ENCODE measurements around the gene ARFIP1. TPM values are rescaled to one million over a fixed set of nuclear protein-coding genes. Genes with fewer than 3 reads are reported as not detected.

Gene ARFIP1
- total RNA-seq, 4 donors from 2014 or later = 34.3 to 45.1 (median 42.1) TPM

DNA sequence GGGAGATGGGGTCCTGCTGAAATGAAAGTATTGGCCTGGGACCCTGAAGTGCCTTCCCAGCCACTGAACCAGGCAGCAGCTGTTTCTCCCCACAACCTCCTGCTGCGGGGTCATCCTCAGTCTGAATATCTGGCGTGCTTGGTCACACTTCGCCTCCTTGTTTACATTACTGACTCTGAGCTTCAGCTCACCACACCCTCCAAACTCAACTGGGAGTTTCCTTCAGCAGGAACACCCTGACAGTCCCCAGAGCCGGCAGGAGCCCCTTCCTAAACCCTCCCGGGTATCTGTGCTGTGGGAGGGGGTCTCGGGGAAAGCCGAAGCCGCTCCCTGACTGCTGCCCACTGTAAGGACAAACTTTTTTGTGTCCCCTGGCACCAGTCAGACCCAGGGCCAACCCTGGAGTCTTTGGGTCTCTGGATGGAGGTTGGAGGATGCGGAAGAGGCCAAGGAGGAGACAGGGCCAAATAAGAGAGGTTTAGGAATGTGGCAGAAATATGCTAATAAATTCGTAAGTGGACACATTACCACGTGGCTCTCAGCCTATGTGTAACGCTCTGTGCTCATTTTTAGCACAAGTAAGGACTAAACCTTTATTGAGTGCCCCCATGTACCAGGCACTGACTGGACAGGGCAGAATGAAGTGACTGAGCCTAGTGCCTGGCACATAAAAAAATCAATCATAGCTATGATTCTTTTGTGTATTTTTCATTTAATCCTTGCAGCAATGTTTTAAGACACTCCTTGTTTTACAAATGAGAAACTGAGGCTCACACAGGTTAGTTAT lies 177.1 kb downstream of the ARFIP1 start:
- Histone ChIP-seq H3K36me3 (peaks cover 5 to 14% of the 10 kb centered on the region in 2 donors), H3K27me3 (no peaks in the 10 kb centered on the region), H3K4me3 (replicated peaks in 1 of 3) (no peak overlapping the region), H3K27ac (peak overlapping the region; percentile 47 to 65 (median 59)), H3K4me1 (peaks cover 23 to 33% of the 10 kb centered on the region in 2 donors), H3K9me3 (no peaks in the 10 kb centered on the region)
- no peak for TF ChIP-seq POLR2A (IDR thresholded peaks at IDR 0.05)
- TF ChIP-seq, protein P1, sequence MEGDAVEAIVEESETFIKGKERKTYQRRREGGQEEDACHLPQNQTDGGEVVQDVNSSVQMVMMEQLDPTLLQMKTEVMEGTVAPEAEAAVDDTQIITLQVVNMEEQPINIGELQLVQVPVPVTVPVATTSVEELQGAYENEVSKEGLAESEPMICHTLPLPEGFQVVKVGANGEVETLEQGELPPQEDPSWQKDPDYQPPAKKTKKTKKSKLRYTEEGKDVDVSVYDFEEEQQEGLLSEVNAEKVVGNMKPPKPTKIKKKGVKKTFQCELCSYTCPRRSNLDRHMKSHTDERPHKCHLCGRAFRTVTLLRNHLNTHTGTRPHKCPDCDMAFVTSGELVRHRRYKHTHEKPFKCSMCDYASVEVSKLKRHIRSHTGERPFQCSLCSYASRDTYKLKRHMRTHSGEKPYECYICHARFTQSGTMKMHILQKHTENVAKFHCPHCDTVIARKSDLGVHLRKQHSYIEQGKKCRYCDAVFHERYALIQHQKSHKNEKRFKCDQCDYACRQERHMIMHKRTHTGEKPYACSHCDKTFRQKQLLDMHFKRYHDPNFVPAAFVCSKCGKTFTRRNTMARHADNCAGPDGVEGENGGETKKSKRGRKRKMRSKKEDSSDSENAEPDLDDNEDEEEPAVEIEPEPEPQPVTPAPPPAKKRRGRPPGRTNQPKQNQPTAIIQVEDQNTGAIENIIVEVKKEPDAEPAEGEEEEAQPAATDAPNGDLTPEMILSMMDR (IDR thresholded peaks at IDR 0.05) = no peak
- intact Hi-C loops (cut with DNase I) = no loop called here
- peak; percentile 71 to 72 for DNase-seq
- WGBS, 2 donors = 50 to 68% methylated on average over 11 to 12 of the region's 12 CpGs

DNA sequence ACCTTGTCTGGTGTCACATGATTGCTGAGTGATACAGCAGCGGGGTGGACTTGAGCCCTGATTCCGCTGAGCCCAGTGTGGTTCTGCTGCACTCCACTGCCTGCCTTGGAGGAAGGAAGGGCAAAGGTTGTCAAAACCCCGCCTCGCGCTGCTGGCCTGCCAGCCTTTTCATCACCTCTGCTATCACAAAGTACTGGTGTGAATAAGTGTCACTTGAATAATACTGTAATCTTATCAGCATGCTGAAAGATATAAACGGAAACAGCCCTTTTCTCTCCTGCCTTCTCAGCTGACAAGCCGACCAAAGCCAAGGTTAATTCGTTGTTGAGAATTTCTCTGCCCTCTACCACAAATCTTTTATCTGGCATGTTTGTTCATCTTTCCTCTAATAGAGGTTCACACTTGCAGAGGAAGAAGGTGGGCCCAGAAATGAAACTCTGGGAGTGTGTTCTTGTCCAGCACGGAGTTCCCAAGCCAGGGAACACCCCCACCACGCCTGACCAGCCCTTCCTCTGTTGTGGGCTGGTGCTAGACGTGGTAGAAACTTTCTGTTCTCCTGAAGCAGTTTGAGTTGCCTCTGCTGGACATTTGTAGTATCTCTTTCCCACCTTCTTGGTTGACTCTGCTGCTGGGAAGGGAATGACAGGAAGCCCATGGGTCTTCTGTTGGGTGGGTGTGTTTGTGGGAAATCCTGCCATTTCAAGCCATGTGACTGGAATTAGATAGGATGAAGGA lies 177.8 kb downstream of the ARFIP1 start:
- H3K27me3 ChIP-seq = no peaks in the 10 kb centered on the region
- intact Hi-C loops (cut with DNase I) = no loop called here
- peak; percentile 47 to 56 for DNase-seq
- peaks cover 5 to 14% of the 10 kb centered on the region in 2 donors for H3K36me3 ChIP-seq
- TF ChIP-seq, protein P1 (IDR thresholded peaks at IDR 0.05) = peak in 2 of 6 experiments; percentile 29 to 46
- TF ChIP-seq POLR2A (IDR thresholded peaks at IDR 0.05) = no peak
- H3K27ac ChIP-seq = peak overlapping the region; percentile 43 to 65 (median 59)
- no peak overlapping the region for H3K4me3 ChIP-seq (replicated peaks in 1 of 3)
- H3K9me3 ChIP-seq = no peaks in the 10 kb centered on the region
- WGBS, 2 donors = 49 to 56% methylated on average over 11 of the region's 11 CpGs
- H3K4me1 ChIP-seq = peaks cover 23 to 33% of the 10 kb centered on the region in 2 donors

GRCh38 chr4:152959080-152959479 lies 179.3 kb downstream of the ARFIP1 start:
- peak overlapping the region in 1 of 3 donors; percentile 59 for H3K27ac ChIP-seq

GRCh38 chr4:152960082-152960481 lies 180.3 kb downstream of the ARFIP1 start:
- H3K27ac ChIP-seq = no peak overlapping the region
- DNase-seq = no peak
- H3K36me3 ChIP-seq = peaks cover 13 to 22% of the 10 kb centered on the region in 2 donors
- H3K9me3 ChIP-seq = no peaks in the 10 kb centered on the region
- H3K27me3 ChIP-seq = no peaks in the 10 kb centered on the region
- TF ChIP-seq POLR2A (IDR thresholded peaks at IDR 0.05) = no peak
- TF ChIP-seq, protein P1 (IDR thresholded peaks at IDR 0.05) = no peak
- WGBS, 2 donors = 94 to 97% methylated on average over 3 of the region's 3 CpGs
- peaks cover 23 to 33% of the 10 kb centered on the region in 2 donors for H3K4me1 ChIP-seq
- intact Hi-C loops (cut with DNase I) = no loop called here
- H3K4me3 ChIP-seq (replicated peaks in 1 of 3) = no peak overlapping the region

More at GRCh38 chr4:152959080-152959479, 179.3 kb downstream of the ARFIP1 start:
- H3K9me3 ChIP-seq = no peaks in the 10 kb centered on the region
- peaks cover 23 to 33% of the 10 kb centered on the region in 2 donors for H3K4me1 ChIP-seq
- H3K27me3 ChIP-seq = no peaks in the 10 kb centered on the region
- TF ChIP-seq POLR2A (IDR thresholded peaks at IDR 0.05) = no peak
- TF ChIP-seq, protein P1 (IDR thresholded peaks at IDR 0.05) = no peak
- 90 to 91% methylated on average over 2 of the region's 2 CpGs for WGBS, 2 donors
- no peak for DNase-seq
- H3K36me3 ChIP-seq = peaks cover 12 to 16% of the 10 kb centered on the region in 2 donors
- no peak overlapping the region for H3K4me3 ChIP-seq (replicated peaks in 1 of 3)
- intact Hi-C loops (cut with DNase I) = no loop called here
